Measurements from ENCODE around the gene KRT81.
"Not testable (repeated sequence)": the region's sequence is repeated elsewhere in the genome, so short reads cannot be mapped to it uniquely, and the experiment has no call there.

Gene KRT81

GRCh38 chr12:52252175-52252615 lies 39.1 kb downstream of the KRT81 start:
- not testable (repeated sequence) for DNase-seq

- no peak for DNase-seq
Measured at GRCh38 chr12:52251367-52252051, 39.8 kb downstream of the KRT81 start.

- no peak for DNase-seq
Measured at GRCh38 chr12:52250048-52250990, 41.0 kb downstream of the KRT81 start.

DNA sequence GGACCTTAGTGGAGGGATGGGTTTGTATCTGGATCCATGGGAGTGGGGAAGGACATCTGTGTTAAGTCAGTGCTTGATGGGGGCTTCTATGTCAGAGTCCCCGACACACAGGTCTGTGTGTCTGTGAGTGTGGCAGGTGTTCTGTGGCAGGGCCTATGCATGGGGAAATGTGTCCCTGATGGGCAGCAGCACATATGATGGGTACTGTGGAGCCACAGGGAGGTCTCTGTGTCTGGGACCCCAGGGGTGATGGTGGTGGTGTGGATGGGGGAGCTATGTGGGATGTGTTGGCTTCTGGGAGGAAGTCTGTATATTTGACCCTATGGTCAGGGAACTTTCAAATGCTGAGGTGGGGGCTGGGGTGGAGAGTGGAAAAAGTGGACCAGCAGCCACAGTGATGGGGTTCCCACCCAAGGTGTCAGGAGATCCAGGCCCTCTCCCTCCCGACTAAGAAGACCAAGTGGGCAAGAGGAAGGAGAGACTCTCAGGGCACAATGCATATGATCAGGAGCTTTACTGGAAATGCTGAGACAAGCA lies 41.8 kb downstream of the KRT81 start:
- DNase-seq, result no peak

DNA sequence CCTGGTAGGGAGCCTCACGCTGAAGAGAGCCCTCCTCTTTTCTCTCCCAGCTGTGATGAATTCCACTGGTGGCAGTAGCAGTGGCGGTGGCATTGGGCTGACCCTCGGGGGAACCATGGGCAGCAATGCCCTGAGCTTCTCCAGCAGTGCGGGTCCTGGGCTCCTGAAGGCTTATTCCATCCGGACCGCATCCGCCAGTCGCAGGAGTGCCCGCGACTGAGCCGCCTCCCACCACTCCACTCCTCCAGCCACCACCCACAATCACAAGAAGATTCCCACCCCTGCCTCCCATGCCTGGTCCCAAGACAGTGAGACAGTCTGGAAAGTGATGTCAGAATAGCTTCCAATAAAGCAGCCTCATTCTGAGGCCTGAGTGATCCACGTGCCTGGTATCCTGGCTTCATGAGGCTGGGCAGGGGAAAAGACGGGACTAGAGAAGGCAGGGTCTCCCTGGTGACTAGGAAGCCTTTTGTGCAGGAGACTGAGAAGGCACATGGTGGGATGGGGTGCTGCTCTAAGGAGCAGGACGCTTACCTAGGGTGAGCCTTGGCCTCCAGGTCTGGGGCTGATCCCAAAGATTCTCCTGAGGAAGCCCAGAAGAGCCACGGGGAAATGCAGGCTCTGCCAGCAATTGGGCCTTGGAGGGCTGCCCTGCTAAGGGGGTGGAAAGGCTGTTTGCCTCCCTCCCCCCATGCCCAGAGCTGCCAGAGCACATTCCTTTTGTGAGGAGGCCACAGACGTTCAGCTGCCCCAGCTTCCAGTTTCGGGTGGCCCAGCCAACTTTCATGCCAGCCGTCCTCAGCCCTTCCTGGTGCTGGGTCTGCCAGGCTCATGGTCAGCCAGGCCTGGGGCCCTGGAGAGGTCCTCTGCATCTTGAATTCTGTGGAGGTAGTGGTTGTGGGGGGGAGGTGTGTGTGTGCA lies 42.5 kb downstream of the KRT81 start:
- DNase-seq, result no peak

- no peak for DNase-seq
Measured at GRCh38 chr12:52247622-52248540, 43.5 kb downstream of the KRT81 start.

GRCh38 chr12:52246720-52247621 lies 44.4 kb downstream of the KRT81 start:
- no peak for DNase-seq

DNA sequence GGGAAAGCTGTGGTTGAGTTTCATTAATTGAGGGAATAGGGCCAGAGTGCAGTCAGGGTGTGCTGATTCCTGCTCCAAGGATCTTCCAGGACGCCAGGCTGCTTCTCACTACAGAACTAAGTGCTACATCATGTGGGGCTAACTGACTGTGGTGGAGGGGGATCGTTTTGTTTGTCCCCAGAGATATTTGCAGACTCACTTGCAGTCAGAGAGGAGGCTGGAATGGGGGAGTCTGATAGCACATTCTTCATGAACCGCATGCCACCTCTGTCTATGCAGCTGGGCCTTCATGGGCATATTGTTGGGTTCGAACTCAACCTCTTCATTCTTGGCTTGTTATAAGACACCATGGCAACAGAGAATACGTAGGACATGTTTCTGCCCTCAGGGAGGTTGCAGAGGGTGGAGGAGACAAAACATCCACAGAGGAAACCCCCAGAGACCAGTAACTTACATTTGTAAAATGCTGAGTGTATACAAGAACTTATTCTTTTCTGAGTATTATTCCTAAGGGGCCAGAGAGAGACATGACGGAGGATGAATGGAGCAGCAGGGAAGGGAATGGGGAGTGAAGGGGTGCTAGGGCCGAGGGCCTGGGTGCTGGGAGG lies 45.3 kb downstream of the KRT81 start:
- DNase-seq, result no peak

- no peak for DNase-seq
Measured at GRCh38 chr12:52245259-52245961, 45.9 kb downstream of the KRT81 start.

DNA sequence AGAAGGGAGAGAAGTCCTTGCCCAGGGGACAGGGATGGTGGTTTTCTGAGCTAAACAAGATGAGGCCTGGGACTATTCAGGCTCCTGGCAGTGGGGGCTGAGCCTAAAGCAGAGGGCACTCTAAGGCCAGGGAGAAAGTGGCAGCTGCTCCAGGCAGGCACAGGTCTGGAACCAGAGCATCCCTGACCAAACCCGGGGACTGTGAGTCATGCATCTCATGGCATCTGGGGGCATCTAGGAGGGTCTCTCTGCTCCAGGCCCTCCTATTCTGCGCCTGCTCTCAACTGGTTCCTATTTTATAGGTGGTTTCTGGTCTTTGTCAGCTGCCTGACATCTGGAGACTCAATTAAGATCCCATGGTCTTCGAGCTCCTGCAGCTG lies 46.7 kb downstream of the KRT81 start:
- no peak for DNase-seq

GRCh38 chr12:52243856-52244614 lies 47.3 kb downstream of the KRT81 start:
- DNase-seq, result peak; percentile 89

GRCh38 chr12:52243259-52243855 lies 48.0 kb downstream of the KRT81 start:
- DNase-seq, result no peak

DNA sequence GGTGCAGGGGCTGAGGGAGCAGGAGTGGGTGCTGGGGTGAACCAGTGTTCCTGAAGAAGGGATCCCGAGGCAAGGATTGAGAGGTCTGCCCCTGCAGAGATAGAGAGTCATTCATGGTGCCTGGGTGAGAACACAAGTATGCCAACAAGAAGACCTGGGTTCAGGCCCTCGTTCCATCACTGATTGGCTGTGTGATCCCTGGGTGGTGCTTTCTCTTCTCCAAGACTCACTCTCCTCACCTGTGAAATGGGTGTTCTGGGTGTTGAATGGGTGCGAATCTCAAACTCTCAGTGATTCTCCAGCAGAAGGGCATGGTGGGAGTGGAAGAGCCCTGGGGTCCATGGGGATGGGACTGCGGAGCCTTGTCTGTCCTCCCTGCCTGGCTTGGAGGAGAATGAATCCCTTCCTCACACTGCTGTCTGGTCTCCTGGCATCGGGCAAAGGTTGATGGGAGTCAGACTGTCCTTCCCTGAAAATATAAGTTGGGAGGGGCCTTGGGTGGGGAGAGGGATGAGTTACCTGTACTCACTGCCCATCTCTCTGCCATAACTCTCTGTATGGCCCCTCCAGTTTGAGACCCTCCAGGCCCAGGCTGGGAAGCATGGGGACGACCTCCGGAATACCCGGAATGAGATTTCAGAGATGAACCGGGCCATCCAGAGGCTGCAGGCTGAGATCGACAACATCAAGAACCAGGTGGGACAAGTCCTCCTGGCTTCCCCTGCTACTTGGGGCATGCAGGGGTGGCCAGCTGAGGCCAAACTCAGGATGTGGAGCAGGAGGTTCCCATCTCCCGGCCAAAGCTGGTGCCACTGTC lies 48.7 kb downstream of the KRT81 start:
- no peak for DNase-seq

DNA sequence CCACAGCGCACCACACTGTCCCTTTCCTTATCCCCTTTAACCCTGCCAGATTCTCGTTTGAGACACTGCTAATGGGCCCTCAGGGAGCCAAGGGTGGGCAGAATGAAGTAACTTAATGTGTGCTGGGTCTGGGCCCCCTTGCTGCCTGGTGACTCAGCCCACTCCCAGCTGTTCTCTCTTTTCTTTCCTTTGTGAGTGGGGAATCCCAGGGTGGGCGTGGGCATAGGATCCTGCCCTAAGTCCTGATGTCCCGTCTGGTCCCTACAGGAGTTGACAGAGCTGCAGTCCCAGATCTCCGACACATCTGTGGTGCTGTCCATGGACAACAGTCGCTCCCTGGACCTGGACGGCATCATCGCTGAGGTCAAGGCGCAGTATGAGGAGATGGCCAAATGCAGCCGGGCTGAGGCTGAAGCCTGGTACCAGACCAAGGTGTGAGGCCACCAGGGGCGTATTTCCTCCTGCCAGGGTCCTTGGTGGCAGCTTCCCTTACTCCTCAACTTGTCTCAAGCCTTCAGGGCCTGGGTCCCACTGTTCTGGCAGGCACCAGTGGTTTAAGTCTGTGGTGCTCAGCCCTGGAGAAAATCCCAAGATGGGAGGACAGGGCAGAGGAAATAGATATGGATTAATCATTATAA lies 50.0 kb downstream of the KRT81 start:
- DNase-seq, result no peak

GRCh38 chr12:52240247-52240646 lies 51.1 kb downstream of the KRT81 start:
- not testable (repeated sequence) for DNase-seq

DNA sequence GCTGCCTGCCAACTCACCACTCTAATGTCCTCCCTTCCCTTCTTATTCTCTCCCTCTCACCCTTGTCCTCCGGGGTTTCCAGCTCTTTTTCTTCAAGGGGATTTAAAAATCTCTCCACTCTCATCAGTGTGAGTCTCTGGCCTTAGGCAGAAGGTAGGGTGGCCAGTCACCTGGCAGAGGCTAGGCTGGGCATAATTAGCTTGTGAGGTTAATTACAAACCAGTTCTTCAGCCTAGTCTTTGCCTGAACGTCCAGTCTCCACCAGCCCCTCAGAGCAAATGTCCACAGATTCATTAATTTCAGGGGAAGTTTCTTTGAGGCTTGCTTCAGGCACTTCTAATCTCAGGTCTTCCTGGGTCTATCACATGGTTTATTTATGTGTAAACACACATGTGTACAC lies 51.6 kb downstream of the KRT81 start:
- DNase-seq, result no peak

Data from fibroblast of skin of right quadriceps (primary cell).